NT2/D1 (cell line): ENCODE results near the gene NEU4.

Experiments used
- YY1 ChIP-seq: IDR thresholded peaks from 2 replicates; pipeline ENCODE4 v1.6.1; 2011; ENCODE audit not compliant: insufficient read length, insufficient read depth
- ZNF274 ChIP-seq: IDR thresholded peaks from 2 replicates; pipeline ENCODE4 v1.6.1; 2011; ENCODE audit warnings: mild to moderate bottlenecking, low read depth, low read length

GRCh38 chr2:241852981-241853631 lies 44.1 kb downstream of the NEU4 start:
- TF ChIP-seq ZNF274 (no peak), YY1 (no peak)
